ENCODE data around the gene PNPLA5. TPM values are rescaled to one million over a fixed set of nuclear protein-coding genes. Genes with fewer than 3 reads are reported as not detected.

The PNPLA5 gene
- total and polyA plus RNA-seq, 2 of the 13 experiments (the other 11 are each of a cell fraction or from before 2014, with no cell fraction given), result not detected

DNA sequence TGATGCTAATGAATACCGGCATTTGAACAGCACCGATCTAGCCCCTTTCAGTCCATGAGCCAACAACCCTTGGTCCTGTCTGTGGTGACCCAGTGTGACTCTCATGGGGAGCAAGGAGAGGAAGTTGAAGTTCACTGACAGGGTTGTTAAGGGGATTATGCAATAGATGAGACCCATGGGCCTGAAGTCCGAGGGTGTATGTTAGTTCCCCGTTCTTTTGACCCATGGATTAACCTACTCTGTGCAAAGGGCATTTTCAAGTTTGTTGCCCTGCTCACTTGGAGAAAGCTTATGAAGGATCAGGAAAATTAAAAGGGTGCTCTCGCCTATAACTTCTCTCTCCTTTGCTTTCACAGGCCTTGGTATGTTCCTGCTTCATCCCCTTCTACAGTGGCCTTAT lies 36.7 kb upstream of the PNPLA5 start (continued):
- TF ChIP-seq RXRA (CRISPR knock-in tag; IDR thresholded peaks at IDR 0.05) (peak; percentile 85; the same call in 1 of the 2 replicates), REL (CRISPR knock-in tag; conservative IDR thresholded peaks at IDR 0.05) (no peak), ZNF605 (CRISPR knock-in tag; IDR thresholded peaks at IDR 0.05) (no peak), SOX6 (IDR thresholded peaks at IDR 0.05) (no peak), SOX6 (CRISPR knock-in tag; IDR thresholded peaks at IDR 0.05) (peak; percentile 61), SMARCC2 (IDR thresholded peaks at IDR 0.05) (no peak), SP5 (CRISPR knock-in tag; IDR thresholded peaks at IDR 0.05; ENCODE audit: borderline replicate concordance, low read depth) (no peak), STAG1 (CRISPR knock-in tag; IDR thresholded peaks at IDR 0.05) (no peak), THYN1 (CRISPR knock-in tag; IDR thresholded peaks at IDR 0.05; ENCODE audit: borderline replicate concordance, low read depth) (no peak), ZNF484 (CRISPR knock-in tag; IDR thresholded peaks at IDR 0.05; ENCODE audit: borderline replicate concordance, low read depth) (no peak), KLF12 (CRISPR knock-in tag; IDR thresholded peaks at IDR 0.05; ENCODE audit: borderline replicate concordance) (no peak), ZNF253 (CRISPR knock-in tag; IDR thresholded peaks at IDR 0.05; ENCODE audit: borderline replicate concordance) (no peak), FOXP1 (IDR thresholded peaks at IDR 0.05) (no peak), FOXP1 (CRISPR knock-in tag; IDR thresholded peaks at IDR 0.05) (0 out of 2 replicates have a peak, but pooled peaks have one; percentile 27), ZNF790 (CRISPR knock-in tag; IDR thresholded peaks at IDR 0.05; ENCODE audit: borderline replicate concordance) (no peak), CEBPB (IDR thresholded peaks at IDR 0.05; ENCODE audit: borderline replicate concordance, low read depth, low read length) (peak; percentile 93), ZNF788 (CRISPR knock-in tag; IDR thresholded peaks at IDR 0.05; ENCODE audit: borderline replicate concordance) (no peak), SP140L (CRISPR knock-in tag; IDR thresholded peaks at IDR 0.05; ENCODE audit: borderline replicate concordance) (no peak), TAF1 (CRISPR knock-in tag; IDR thresholded peaks at IDR 0.05) (no peak), ZNF879 (CRISPR knock-in tag; IDR thresholded peaks at IDR 0.05) (no peak), ZMYM3 (CRISPR knock-in tag; IDR thresholded peaks at IDR 0.05) (no peak), ZNF619 (CRISPR knock-in tag; IDR thresholded peaks at IDR 0.05) (no peak)
- TF ChIP-seq, protein P1, sequence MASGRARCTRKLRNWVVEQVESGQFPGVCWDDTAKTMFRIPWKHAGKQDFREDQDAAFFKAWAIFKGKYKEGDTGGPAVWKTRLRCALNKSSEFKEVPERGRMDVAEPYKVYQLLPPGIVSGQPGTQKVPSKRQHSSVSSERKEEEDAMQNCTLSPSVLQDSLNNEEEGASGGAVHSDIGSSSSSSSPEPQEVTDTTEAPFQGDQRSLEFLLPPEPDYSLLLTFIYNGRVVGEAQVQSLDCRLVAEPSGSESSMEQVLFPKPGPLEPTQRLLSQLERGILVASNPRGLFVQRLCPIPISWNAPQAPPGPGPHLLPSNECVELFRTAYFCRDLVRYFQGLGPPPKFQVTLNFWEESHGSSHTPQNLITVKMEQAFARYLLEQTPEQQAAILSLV (CRISPR knock-in tag; IDR thresholded peaks at IDR 0.05; ENCODE audit: borderline replicate concordance), result no peak
- TF ChIP-seq, protein P2, sequence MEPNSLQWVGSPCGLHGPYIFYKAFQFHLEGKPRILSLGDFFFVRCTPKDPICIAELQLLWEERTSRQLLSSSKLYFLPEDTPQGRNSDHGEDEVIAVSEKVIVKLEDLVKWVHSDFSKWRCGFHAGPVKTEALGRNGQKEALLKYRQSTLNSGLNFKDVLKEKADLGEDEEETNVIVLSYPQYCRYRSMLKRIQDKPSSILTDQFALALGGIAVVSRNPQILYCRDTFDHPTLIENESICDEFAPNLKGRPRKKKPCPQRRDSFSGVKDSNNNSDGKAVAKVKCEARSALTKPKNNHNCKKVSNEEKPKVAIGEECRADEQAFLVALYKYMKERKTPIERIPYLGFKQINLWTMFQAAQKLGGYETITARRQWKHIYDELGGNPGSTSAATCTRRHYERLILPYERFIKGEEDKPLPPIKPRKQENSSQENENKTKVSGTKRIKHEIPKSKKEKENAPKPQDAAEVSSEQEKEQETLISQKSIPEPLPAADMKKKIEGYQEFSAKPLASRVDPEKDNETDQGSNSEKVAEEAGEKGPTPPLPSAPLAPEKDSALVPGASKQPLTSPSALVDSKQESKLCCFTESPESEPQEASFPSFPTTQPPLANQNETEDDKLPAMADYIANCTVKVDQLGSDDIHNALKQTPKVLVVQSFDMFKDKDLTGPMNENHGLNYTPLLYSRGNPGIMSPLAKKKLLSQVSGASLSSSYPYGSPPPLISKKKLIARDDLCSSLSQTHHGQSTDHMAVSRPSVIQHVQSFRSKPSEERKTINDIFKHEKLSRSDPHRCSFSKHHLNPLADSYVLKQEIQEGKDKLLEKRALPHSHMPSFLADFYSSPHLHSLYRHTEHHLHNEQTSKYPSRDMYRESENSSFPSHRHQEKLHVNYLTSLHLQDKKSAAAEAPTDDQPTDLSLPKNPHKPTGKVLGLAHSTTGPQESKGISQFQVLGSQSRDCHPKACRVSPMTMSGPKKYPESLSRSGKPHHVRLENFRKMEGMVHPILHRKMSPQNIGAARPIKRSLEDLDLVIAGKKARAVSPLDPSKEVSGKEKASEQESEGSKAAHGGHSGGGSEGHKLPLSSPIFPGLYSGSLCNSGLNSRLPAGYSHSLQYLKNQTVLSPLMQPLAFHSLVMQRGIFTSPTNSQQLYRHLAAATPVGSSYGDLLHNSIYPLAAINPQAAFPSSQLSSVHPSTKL (CRISPR knock-in tag; IDR thresholded peaks at IDR 0.05), result peak; percentile 77
- TF ChIP-seq, protein P3, sequence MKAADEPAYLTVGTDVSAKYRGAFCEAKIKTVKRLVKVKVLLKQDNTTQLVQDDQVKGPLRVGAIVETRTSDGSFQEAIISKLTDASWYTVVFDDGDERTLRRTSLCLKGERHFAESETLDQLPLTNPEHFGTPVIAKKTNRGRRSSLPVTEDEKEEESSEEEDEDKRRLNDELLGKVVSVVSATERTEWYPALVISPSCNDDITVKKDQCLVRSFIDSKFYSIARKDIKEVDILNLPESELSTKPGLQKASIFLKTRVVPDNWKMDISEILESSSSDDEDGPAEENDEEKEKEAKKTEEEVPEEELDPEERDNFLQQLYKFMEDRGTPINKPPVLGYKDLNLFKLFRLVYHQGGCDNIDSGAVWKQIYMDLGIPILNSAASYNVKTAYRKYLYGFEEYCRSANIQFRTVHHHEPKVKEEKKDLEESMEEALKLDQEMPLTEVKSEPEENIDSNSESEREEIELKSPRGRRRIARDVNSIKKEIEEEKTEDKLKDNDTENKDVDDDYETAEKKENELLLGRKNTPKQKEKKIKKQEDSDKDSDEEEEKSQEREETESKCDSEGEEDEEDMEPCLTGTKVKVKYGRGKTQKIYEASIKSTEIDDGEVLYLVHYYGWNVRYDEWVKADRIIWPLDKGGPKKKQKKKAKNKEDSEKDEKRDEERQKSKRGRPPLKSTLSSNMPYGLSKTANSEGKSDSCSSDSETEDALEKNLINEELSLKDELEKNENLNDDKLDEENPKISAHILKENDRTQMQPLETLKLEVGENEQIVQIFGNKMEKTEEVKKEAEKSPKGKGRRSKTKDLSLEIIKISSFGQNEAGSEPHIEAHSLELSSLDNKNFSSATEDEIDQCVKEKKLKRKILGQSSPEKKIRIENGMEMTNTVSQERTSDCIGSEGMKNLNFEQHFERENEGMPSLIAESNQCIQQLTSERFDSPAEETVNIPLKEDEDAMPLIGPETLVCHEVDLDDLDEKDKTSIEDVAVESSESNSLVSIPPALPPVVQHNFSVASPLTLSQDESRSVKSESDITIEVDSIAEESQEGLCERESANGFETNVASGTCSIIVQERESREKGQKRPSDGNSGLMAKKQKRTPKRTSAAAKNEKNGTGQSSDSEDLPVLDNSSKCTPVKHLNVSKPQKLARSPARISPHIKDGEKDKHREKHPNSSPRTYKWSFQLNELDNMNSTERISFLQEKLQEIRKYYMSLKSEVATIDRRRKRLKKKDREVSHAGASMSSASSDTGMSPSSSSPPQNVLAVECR (CRISPR knock-in tag; IDR thresholded peaks at IDR 0.05; ENCODE audit: borderline replicate concordance), result peak; percentile 61; the same call in 1 of the 2 replicates

Data from HepG2 (cell line).